ENCODE data around the gene TXNDC2.
A peak's percentile ranks its signal among the peaks of the same experiment; 100 is the strongest.
"Not testable (repeated sequence)": the region's sequence is repeated elsewhere in the genome, so short reads cannot be mapped to it uniquely, and the experiment has no call there.

Gene TXNDC2

DNA sequence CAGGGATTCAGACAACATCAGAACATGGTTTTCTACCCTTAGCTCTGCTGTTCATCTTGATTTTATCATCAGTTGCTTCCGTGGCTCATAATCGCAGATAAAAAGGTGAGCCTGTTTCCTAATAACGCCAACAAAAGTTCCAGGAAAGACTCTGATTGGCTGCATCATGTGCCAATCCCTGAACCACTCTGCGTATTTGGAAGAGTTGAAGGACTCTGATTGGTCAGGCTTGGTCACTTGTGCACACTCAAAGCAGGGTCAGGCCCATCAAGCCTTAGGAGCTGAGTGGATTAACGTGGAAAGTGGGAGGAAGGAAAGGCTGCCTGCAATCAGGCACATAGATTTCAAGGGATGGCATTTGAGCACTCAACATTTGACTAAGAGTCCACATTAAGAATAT is 11.4 kb downstream of the TXNDC2 start:
- TF ChIP-seq, protein P1, sequence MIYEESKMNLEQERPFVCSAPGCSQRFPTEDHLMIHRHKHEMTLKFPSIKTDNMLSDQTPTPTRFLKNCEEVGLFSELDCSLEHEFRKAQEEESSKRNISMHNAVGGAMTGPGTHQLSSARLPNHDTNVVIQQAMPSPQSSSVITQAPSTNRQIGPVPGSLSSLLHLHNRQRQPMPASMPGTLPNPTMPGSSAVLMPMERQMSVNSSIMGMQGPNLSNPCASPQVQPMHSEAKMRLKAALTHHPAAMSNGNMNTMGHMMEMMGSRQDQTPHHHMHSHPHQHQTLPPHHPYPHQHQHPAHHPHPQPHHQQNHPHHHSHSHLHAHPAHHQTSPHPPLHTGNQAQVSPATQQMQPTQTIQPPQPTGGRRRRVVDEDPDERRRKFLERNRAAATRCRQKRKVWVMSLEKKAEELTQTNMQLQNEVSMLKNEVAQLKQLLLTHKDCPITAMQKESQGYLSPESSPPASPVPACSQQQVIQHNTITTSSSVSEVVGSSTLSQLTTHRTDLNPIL (CRISPR knock-in tag; IDR thresholded peaks at IDR 0.05; ENCODE audit: low read depth) = no peak
- TF ChIP-seq ZFP3 (CRISPR knock-in tag; IDR thresholded peaks at IDR 0.05) = no peak
- no peak for TF ChIP-seq BACH2 (CRISPR knock-in tag; IDR thresholded peaks at IDR 0.05; ENCODE audit: borderline replicate concordance)
- TF ChIP-seq CSDC2 (CRISPR knock-in tag; IDR thresholded peaks at IDR 0.05) = no peak
- TF ChIP-seq ZNF70 (CRISPR knock-in tag; IDR thresholded peaks at IDR 0.05) = no peak
- TF ChIP-seq ZC3H10 (CRISPR knock-in tag; IDR thresholded peaks at IDR 0.05) = no peak
- TF ChIP-seq ESRRG (CRISPR knock-in tag; IDR thresholded peaks at IDR 0.05) = no peak
- TF ChIP-seq, protein P2, sequence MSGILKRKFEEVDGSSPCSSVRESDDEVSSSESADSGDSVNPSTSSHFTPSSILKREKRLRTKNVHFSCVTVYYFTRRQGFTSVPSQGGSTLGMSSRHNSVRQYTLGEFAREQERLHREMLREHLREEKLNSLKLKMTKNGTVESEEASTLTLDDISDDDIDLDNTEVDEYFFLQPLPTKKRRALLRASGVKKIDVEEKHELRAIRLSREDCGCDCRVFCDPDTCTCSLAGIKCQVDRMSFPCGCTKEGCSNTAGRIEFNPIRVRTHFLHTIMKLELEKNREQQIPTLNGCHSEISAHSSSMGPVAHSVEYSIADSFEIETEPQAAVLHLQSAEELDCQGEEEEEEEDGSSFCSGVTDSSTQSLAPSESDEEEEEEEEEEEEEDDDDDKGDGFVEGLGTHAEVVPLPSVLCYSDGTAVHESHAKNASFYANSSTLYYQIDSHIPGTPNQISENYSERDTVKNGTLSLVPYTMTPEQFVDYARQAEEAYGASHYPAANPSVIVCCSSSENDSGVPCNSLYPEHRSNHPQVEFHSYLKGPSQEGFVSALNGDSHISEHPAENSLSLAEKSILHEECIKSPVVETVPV (CRISPR knock-in tag; IDR thresholded peaks at IDR 0.05) = no peak
- TF ChIP-seq SNAI2 (CRISPR knock-in tag; IDR thresholded peaks at IDR 0.05) = no peak
- no peak for ATAC-seq

DNA sequence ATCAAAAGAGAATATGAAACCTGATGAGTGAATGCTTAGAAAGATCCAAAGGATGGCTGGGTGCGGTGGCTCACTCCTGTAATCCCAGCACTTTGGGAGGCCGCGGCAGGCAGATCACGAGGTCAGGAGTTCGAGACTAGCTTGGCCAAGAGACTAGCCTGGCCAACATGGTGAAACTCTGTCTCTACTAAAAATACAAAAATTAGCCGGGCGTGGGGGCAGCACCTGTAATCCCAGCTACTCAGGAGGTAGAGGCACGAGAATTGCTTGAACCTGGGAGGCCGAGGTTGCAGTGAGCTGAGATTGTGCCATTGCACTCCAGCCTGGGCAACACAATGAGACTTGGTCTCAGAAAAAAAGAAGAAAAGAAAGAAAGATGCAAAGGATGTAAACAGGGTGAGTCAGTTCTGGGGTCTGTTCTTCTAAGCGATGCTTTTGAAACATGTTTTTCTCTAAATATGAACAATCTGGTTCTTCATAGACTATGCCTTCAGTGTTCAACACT is 12.1 kb downstream of the TXNDC2 start:
- ATAC-seq = not testable (repeated sequence)

- ATAC-seq = peak; percentile 88
- TF ChIP-seq, protein P3, sequence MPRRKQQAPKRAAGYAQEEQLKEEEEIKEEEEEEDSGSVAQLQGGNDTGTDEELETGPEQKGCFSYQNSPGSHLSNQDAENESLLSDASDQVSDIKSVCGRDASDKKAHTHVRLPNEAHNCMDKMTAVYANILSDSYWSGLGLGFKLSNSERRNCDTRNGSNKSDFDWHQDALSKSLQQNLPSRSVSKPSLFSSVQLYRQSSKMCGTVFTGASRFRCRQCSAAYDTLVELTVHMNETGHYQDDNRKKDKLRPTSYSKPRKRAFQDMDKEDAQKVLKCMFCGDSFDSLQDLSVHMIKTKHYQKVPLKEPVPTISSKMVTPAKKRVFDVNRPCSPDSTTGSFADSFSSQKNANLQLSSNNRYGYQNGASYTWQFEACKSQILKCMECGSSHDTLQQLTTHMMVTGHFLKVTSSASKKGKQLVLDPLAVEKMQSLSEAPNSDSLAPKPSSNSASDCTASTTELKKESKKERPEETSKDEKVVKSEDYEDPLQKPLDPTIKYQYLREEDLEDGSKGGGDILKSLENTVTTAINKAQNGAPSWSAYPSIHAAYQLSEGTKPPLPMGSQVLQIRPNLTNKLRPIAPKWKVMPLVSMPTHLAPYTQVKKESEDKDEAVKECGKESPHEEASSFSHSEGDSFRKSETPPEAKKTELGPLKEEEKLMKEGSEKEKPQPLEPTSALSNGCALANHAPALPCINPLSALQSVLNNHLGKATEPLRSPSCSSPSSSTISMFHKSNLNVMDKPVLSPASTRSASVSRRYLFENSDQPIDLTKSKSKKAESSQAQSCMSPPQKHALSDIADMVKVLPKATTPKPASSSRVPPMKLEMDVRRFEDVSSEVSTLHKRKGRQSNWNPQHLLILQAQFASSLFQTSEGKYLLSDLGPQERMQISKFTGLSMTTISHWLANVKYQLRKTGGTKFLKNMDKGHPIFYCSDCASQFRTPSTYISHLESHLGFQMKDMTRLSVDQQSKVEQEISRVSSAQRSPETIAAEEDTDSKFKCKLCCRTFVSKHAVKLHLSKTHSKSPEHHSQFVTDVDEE (CRISPR knock-in tag; IDR thresholded peaks at IDR 0.05) = no peak
- TF ChIP-seq ZFP30 (CRISPR knock-in tag; IDR thresholded peaks at IDR 0.05) (no peak), SNAI2 (CRISPR knock-in tag; IDR thresholded peaks at IDR 0.05) (peak; percentile 10; the same call in 1 of the 2 replicates), RARB (CRISPR knock-in tag; IDR thresholded peaks at IDR 0.05) (no peak), TOX (CRISPR knock-in tag; IDR thresholded peaks at IDR 0.05; ENCODE audit: borderline replicate concordance) (no peak), CSDC2 (CRISPR knock-in tag; IDR thresholded peaks at IDR 0.05) (no peak), ISL1 (CRISPR knock-in tag; IDR thresholded peaks at IDR 0.05) (peak; percentile 58; the same call in 1 of the 2 replicates)
These were observed 13.2 kb downstream of the TXNDC2 start for GRCh38 chr18:9898792-9899549.

DNA sequence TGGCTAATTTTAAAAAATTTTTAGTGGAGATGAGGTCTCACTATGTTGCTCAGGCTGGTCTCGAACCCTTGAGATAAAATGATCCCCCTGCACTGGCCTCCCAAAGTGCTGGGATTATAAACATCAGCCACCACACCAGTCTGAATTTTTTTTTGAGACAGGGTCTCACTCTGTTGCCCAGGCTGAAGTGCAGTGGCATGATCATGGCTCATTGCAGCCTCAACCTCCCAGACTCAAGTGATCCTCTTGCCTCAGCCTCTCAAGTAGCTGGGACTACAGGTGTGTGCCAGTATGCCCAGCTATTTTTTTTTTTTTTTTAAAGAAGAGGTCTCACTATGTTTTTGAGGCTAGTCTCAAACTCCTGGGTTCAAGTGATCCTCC is 13.8 kb downstream of the TXNDC2 start:
- ATAC-seq = not testable (repeated sequence)

DNA sequence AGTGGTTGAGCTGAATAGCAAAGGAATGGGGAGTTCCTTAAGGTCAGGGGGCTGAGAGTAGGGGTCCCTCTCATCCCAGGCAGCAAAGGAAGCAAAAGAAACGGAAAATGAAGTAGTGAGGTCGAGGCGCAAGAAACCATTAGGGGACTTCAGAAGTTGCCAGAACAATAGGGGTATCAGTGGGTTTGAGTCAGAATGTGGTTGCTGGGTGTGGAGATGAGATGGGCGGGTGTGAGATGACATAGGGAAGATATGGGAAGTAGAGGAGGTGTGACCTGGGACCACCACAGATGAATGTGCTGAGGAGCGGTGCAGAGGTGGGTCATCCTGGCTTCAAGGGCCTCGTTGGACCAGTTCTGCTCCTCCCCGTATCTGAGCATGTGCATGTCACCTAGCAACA is 14.9 kb downstream of the TXNDC2 start:
- ATAC-seq = no peak
- TF ChIP-seq ZNF70 (CRISPR knock-in tag; IDR thresholded peaks at IDR 0.05) (no peak), RARB (CRISPR knock-in tag; IDR thresholded peaks at IDR 0.05) (no peak), ISL1 (CRISPR knock-in tag; IDR thresholded peaks at IDR 0.05) (no peak), CSDC2 (CRISPR knock-in tag; IDR thresholded peaks at IDR 0.05) (no peak), OSR1 (CRISPR knock-in tag; IDR thresholded peaks at IDR 0.05) (no peak), ESRRG (CRISPR knock-in tag; IDR thresholded peaks at IDR 0.05) (no peak), ZFP3 (CRISPR knock-in tag; IDR thresholded peaks at IDR 0.05) (no peak), ZNF8 (CRISPR knock-in tag; IDR thresholded peaks at IDR 0.05) (no peak), PATZ1 (CRISPR knock-in tag; IDR thresholded peaks at IDR 0.05; ENCODE audit: borderline replicate concordance) (no peak), ARNTL (CRISPR knock-in tag; IDR thresholded peaks at IDR 0.05; ENCODE audit: borderline replicate concordance, low read depth) (no peak), TOX (CRISPR knock-in tag; IDR thresholded peaks at IDR 0.05; ENCODE audit: borderline replicate concordance) (no peak)
- TF ChIP-seq, protein P1 (CRISPR knock-in tag; IDR thresholded peaks at IDR 0.05; ENCODE audit: low read depth) = no peak
- TF ChIP-seq, protein P4, sequence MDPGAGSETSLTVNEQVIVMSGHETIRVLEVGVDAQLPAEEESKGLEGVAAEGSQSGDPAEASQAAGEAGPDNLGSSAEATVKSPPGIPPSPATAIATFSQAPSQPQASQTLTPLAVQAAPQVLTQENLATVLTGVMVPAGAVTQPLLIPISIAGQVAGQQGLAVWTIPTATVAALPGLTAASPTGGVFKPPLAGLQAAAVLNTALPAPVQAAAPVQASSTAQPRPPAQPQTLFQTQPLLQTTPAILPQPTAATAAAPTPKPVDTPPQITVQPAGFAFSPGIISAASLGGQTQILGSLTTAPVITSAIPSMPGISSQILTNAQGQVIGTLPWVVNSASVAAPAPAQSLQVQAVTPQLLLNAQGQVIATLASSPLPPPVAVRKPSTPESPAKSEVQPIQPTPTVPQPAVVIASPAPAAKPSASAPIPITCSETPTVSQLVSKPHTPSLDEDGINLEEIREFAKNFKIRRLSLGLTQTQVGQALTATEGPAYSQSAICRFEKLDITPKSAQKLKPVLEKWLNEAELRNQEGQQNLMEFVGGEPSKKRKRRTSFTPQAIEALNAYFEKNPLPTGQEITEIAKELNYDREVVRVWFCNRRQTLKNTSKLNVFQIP (CRISPR knock-in tag; IDR thresholded peaks at IDR 0.05; ENCODE audit: borderline replicate concordance, low read depth) = no peak
- TF ChIP-seq, protein P3 (CRISPR knock-in tag; IDR thresholded peaks at IDR 0.05) = no peak

All from SK-N-SH treated with all-trans-retinoic acid at 6 μM for 48 hours (cell line).